CD4-positive, alpha-beta T cell (primary cell): ENCODE results near the gene PASK. TPM values are rescaled to one million over a fixed set of nuclear protein-coding genes. Genes with fewer than 3 reads are reported as not detected.
A peak's percentile ranks its signal among the peaks of the same experiment; 100 is the strongest.

Source experiments
- ATAC-seq: fragments of 200-7000 bp; cut with Tn5 transposase; one replicate; pipeline ENCODE4 v1.10.0; 2022; ENCODE audit warnings: mild to moderate bottlenecking; ENCODE audit not compliant: poor library complexity
- CTCF ChIA-PET: fragments of 350-600 bp; sonication (Branson Sonifier 250); formaldehyde crosslinking; loops from one replicate; lab custom pipeline; 2021; ENCODE audit warnings: antibody characterized with exemption, inconsistent platforms; lab: Charles Lee
- POLR2A ChIA-PET: fragments of 350-600 bp; sonication (Branson Sonifier 250); formaldehyde crosslinking; loops from one replicate; lab custom pipeline; 2021; ENCODE audit warnings: antibody characterized with exemption, inconsistent platforms; lab: Charles Lee
- DNase-seq, 14 experiments: peaks; one replicate each; pipeline ENCODE4 v3.0.0-alpha.2; 2013 to 2020; ENCODE audit warnings: mixed read lengths in 2 of 14
- H3K27ac ChIP-seq, 2 donors: one replicate each; pipeline versions ENCODE4 v1.5.1 to v1.7.0; 2013; ENCODE audit warnings: low read length in 2 of 2, low read depth in 1 of 2, mild to moderate bottlenecking in 1 of 2
- H3K27me3 ChIP-seq, 2 experiments: 1 replicate in 1 of 2; 2 replicates in 1 of 2; pipeline versions ENCODE4 v1.6.1 to v1.7.0; 2013; ENCODE audit warnings: low read length in 2 of 2, control low read depth in 1 of 2, mild to moderate bottlenecking in 1 of 2, moderate library complexity in 1 of 2; ENCODE audit not compliant: insufficient read depth in 2 of 2, control insufficient read depth in 1 of 2
- H3K36me3 ChIP-seq: one replicate; pipeline ENCODE4 v1.6.1; 2013; ENCODE audit warnings: low read length, control low read depth; ENCODE audit not compliant: insufficient read depth
- H3K4me1 ChIP-seq: one replicate; pipeline ENCODE4 v1.6.1; 2013; ENCODE audit warnings: low read length, control low read depth; ENCODE audit not compliant: insufficient read depth
- H3K4me3 ChIP-seq: one replicate; pipeline ENCODE4 v1.5.1; 2013; ENCODE audit warnings: mild to moderate bottlenecking, low read length, moderate library complexity
- H3K9me3 ChIP-seq, 2 experiments: 1 replicate in 1 of 2; 2 replicates in 1 of 2; pipeline versions ENCODE4 v1.6.1 to v1.7.0; 2013; ENCODE audit warnings: low read length in 2 of 2, mild to moderate bottlenecking in 2 of 2, control low read depth in 1 of 2, moderate library complexity in 1 of 2; ENCODE audit not compliant: control insufficient read depth in 1 of 2, insufficient read depth in 1 of 2
- H3K27ac Mint-ChIP-seq: one replicate; pipeline ENCODE4 v1.8.0; 2020; ENCODE audit warnings: mixed read lengths
- H3K27me3 Mint-ChIP-seq: one replicate; pipeline ENCODE4 v1.8.0; 2021; ENCODE audit warnings: mixed read lengths
- H3K36me3 Mint-ChIP-seq: one replicate; pipeline ENCODE4 v1.8.0; 2021; ENCODE audit warnings: low read depth, mixed read lengths
- H3K4me1 Mint-ChIP-seq: one replicate; pipeline ENCODE4 v1.8.0; 2021; ENCODE audit warnings: low read depth, mixed read lengths
- H3K4me3 Mint-ChIP-seq: one replicate; pipeline ENCODE4 v1.8.0; 2020; ENCODE audit warnings: mild to moderate bottlenecking, mixed read lengths
- H3K9me3 Mint-ChIP-seq: one replicate; pipeline ENCODE4 v1.8.0; 2020; ENCODE audit warnings: mixed read lengths
- intact Hi-C, 2 experiments: fragments of 100-400 bp; cut with DNase I in 1 of 2; cut with micrococcal nuclease in 1 of 2; formaldehyde crosslinking; loops; one replicate each; pipeline versions ENCODE4 v1.15.1 to v1.9.0; 2023 to 2025; cut with DNase I, micrococcal nuclease
- total RNA-seq, 174 experiments: library from RNA in 2 of 174; stranded (reverse) in 2 of 174; gene quantifications; one replicate each; pipeline ENCODE4 v1.2.3 and lab custom pipeline; 2021 to 2026
- TF ChIP-seq, protein P1 (sequence below): fragments of 200-600 bp; IDR thresholded peaks from one replicate; pipeline ENCODE4 v1.8.0; 2022; ENCODE audit warnings: antibody characterized with exemption, mild to moderate bottlenecking

Gene PASK
- total RNA-seq, 2 experiments from 2014 or later: 78.0 to 87.9 TPM

DNA sequence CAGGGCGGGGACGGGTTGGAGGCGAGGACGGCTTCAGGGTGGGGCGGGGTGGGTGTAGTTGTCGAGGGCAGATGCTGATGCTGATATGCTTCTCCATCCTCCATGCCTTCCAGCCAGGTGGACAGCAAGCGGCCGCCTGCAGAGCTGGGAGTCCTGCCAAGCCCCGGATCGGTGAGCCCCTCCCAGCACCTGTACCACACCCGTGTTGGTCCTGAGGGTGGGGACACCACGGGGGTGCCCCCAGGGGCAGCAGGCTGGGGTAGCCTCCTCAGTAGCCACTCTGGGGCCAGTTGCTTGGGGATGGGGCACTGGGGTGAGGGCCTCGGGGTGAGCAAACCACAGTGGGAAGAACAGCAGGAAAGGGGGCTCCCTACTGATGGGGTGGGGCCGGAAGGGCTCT is 41.8 kb upstream of the PASK start:
- TF ChIP-seq, protein P1, sequence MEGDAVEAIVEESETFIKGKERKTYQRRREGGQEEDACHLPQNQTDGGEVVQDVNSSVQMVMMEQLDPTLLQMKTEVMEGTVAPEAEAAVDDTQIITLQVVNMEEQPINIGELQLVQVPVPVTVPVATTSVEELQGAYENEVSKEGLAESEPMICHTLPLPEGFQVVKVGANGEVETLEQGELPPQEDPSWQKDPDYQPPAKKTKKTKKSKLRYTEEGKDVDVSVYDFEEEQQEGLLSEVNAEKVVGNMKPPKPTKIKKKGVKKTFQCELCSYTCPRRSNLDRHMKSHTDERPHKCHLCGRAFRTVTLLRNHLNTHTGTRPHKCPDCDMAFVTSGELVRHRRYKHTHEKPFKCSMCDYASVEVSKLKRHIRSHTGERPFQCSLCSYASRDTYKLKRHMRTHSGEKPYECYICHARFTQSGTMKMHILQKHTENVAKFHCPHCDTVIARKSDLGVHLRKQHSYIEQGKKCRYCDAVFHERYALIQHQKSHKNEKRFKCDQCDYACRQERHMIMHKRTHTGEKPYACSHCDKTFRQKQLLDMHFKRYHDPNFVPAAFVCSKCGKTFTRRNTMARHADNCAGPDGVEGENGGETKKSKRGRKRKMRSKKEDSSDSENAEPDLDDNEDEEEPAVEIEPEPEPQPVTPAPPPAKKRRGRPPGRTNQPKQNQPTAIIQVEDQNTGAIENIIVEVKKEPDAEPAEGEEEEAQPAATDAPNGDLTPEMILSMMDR: no peak
- CTCF ChIA-PET: no interaction called here
- Histone ChIP-seq H3K9me3 (no peaks in the 10 kb centered on the region), H3K27me3 (no peaks in the 10 kb centered on the region), H3K36me3 (no peaks in the 10 kb centered on the region), H3K4me1 (no peaks in the 10 kb centered on the region), H3K27ac (no peak overlapping the region), H3K4me3 (no peak overlapping the region)
- H3K27me3 Mint-ChIP-seq: no peaks in the 10 kb centered on the region
- no peaks in the 10 kb centered on the region for H3K4me1 Mint-ChIP-seq
- no peak overlapping the region for H3K27ac Mint-ChIP-seq
- intact Hi-C loops: no loop called here
- POLR2A ChIA-PET: no interaction called here
- H3K4me3 Mint-ChIP-seq: no peak overlapping the region
- no peaks in the 10 kb centered on the region for H3K36me3 Mint-ChIP-seq
- DNase-seq (peak in 1 of 14 experiments; percentile 9), ATAC-seq (no peak)
- H3K9me3 Mint-ChIP-seq: no peaks in the 10 kb centered on the region

DNA sequence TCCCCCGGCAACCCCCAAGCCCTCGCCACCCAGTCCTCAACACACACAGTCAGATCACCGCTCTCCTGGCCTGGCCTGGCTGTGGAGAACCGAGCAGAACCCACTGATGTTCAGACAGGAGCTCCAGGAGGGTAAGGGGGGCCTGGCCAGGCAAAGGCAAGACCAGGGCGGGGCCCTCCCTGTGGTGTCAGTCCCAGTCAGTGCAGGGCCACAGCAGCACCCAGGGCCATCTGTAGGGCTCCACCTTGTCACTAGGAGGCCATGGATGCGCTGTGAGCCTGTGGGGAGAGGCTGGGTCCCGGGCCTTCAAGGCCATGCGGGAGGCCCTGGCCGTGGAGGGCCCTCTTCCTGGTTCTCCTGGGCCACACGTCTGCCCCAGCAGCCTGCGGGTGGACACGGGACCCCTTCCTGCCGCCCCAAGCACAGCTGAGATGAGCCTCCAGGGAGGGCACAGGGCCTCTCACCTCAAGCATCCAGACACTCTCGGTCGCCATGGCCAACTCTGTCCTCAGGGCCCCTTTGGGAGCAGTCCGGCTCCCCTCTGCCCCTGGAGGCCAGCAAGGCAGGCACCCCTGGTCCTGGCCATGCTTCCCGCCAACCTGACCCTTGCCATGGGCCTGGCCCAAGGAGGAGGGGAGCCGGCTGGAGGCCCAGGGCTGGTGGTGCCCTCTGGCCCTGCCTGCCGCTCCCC is 41.2 kb upstream of the PASK start:
- POLR2A ChIA-PET: no interaction called here
- Histone ChIP-seq H3K27me3 (no peaks in the 10 kb centered on the region), H3K9me3 (no peaks in the 10 kb centered on the region), H3K4me3 (no peak overlapping the region), H3K4me1 (no peaks in the 10 kb centered on the region), H3K36me3 (no peaks in the 10 kb centered on the region), H3K27ac (no peak overlapping the region)
- Mint-ChIP-seq H3K9me3 (no peaks in the 10 kb centered on the region), H3K27ac (no peak overlapping the region), H3K27me3 (no peaks in the 10 kb centered on the region), H3K36me3 (no peaks in the 10 kb centered on the region), H3K4me3 (no peak overlapping the region), H3K4me1 (no peaks in the 10 kb centered on the region)
- intact Hi-C loops: no loop called here
- DNase-seq (peak in 1 of 14 experiments; percentile 15), ATAC-seq (no peak)
- TF ChIP-seq, protein P1: no peak
- CTCF ChIA-PET: no interaction called here

DNA sequence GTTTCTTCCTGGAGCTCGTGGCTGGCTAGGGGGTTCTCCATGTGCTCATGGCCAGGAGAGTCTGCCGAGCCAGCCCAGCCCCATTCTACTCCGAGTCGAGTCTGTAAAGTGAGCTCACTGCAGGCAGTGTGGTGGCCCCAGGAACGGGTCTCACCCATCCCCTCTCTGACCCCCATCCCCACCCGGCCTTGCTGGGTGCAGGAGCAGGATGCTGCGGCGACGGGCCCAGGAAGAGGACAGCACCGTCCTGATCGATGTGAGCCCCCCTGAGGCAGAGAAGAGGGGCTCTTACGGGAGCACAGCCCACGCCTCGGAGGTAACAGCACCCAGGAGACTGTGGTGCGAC is 40.6 kb upstream of the PASK start:
- H3K36me3 Mint-ChIP-seq: no peaks in the 10 kb centered on the region
- peak in 1 of 14 experiments; percentile 15 for DNase-seq
- intact Hi-C loops: no loop called here

More for the DNA sequence above, 40.6 kb upstream of the PASK start:
- no peak overlapping the region for H3K4me3 ChIP-seq
- H3K4me3 Mint-ChIP-seq: no peak overlapping the region
- H3K27ac Mint-ChIP-seq: no peak overlapping the region
- no peak overlapping the region for H3K27ac ChIP-seq
- no peaks in the 10 kb centered on the region for H3K27me3 ChIP-seq
- H3K4me1 Mint-ChIP-seq: no peaks in the 10 kb centered on the region
- H3K36me3 ChIP-seq: no peaks in the 10 kb centered on the region
- H3K9me3 Mint-ChIP-seq: no peaks in the 10 kb centered on the region
- H3K27me3 Mint-ChIP-seq: no peaks in the 10 kb centered on the region
- CTCF ChIA-PET: no interaction called here
- H3K9me3 ChIP-seq: no peaks in the 10 kb centered on the region
- POLR2A ChIA-PET: interaction anchor here (0.6 kb wide), 1 partner anchor 19 kb away, joined by 3 read pairs; no protein-coding TSS in a partner anchor
- ATAC-seq: no peak
- H3K4me1 ChIP-seq: no peaks in the 10 kb centered on the region
- TF ChIP-seq, protein P1: no peak
